Measurements from ENCODE around the gene ANO2. TPM values are rescaled to one million over a fixed set of nuclear protein-coding genes. Genes with fewer than 3 reads are reported as not detected.
"Not testable (repeated sequence)": the region's sequence is repeated elsewhere in the genome, so short reads cannot be mapped to it uniquely, and the experiment has no call there.

Gene ANO2
- polyA plus RNA-seq, 1 donor from 2014 or later = 1.8 TPM

- Histone ChIP-seq H3F3A (ENCODE audit: insufficient read depth, low read length, poor library complexity, severe bottlenecking) (no peaks in the 10 kb centered on the region), H3K27me3 (ENCODE audit: insufficient read depth, low read depth, low read length) (no peaks in the 10 kb centered on the region), H3K36me3 (ENCODE audit: insufficient read depth, low read length) (no peaks in the 10 kb centered on the region), H4K20me1 (ENCODE audit: insufficient read depth) (no peaks in the 10 kb centered on the region), H3K9ac (ENCODE audit: low read length) (no peak overlapping the region), H3K9me2 (ENCODE audit: insufficient read depth, low read length) (no peaks in the 10 kb centered on the region), H3K4me2 (ENCODE audit: low read length) (no peak overlapping the region), H3K4me3 (ENCODE audit: low read length) (no peak overlapping the region), H3K79me2 (replicated peaks; ENCODE audit: insufficient read depth, low read length) (no peaks in the 10 kb centered on the region), H3K9me3 (ENCODE audit: low read length) (peaks cover 6% of the 10 kb centered on the region), H3K27ac (ENCODE audit: low read length) (no peak overlapping the region), H2AFZ (ENCODE audit: low read depth, low read length) (no peak overlapping the region)
- no peak for TF ChIP-seq TAF1 (IDR thresholded peaks at IDR 0.05; ENCODE audit: low read depth)
- no peak for TF ChIP-seq EZH2 (IDR thresholded peaks at IDR 0.05; ENCODE audit: borderline replicate concordance, insufficient read depth, low read length, poor library complexity, severe bottlenecking)
- TF ChIP-seq, protein P1, sequence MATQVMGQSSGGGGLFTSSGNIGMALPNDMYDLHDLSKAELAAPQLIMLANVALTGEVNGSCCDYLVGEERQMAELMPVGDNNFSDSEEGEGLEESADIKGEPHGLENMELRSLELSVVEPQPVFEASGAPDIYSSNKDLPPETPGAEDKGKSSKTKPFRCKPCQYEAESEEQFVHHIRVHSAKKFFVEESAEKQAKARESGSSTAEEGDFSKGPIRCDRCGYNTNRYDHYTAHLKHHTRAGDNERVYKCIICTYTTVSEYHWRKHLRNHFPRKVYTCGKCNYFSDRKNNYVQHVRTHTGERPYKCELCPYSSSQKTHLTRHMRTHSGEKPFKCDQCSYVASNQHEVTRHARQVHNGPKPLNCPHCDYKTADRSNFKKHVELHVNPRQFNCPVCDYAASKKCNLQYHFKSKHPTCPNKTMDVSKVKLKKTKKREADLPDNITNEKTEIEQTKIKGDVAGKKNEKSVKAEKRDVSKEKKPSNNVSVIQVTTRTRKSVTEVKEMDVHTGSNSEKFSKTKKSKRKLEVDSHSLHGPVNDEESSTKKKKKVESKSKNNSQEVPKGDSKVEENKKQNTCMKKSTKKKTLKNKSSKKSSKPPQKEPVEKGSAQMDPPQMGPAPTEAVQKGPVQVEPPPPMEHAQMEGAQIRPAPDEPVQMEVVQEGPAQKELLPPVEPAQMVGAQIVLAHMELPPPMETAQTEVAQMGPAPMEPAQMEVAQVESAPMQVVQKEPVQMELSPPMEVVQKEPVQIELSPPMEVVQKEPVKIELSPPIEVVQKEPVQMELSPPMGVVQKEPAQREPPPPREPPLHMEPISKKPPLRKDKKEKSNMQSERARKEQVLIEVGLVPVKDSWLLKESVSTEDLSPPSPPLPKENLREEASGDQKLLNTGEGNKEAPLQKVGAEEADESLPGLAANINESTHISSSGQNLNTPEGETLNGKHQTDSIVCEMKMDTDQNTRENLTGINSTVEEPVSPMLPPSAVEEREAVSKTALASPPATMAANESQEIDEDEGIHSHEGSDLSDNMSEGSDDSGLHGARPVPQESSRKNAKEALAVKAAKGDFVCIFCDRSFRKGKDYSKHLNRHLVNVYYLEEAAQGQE (IDR thresholded peaks at IDR 0.05; ENCODE audit: borderline replicate concordance) = no peak
- TF ChIP-seq RAD21 (conservative IDR thresholded peaks at IDR 0.05) = no peak
- TF ChIP-seq EP300 (conservative IDR thresholded peaks at IDR 0.05; ENCODE audit: poor library complexity, severe bottlenecking) = no peak
- TF ChIP-seq, protein P2, sequence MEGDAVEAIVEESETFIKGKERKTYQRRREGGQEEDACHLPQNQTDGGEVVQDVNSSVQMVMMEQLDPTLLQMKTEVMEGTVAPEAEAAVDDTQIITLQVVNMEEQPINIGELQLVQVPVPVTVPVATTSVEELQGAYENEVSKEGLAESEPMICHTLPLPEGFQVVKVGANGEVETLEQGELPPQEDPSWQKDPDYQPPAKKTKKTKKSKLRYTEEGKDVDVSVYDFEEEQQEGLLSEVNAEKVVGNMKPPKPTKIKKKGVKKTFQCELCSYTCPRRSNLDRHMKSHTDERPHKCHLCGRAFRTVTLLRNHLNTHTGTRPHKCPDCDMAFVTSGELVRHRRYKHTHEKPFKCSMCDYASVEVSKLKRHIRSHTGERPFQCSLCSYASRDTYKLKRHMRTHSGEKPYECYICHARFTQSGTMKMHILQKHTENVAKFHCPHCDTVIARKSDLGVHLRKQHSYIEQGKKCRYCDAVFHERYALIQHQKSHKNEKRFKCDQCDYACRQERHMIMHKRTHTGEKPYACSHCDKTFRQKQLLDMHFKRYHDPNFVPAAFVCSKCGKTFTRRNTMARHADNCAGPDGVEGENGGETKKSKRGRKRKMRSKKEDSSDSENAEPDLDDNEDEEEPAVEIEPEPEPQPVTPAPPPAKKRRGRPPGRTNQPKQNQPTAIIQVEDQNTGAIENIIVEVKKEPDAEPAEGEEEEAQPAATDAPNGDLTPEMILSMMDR (IDR thresholded peaks at IDR 0.05; ENCODE audit: poor library complexity, severe bottlenecking) = no peak
- no peak for TF ChIP-seq POLR2AphosphoS5 (IDR thresholded peaks at IDR 0.05)
- no peak for TF ChIP-seq MXI1 (conservative IDR thresholded peaks at IDR 0.05; ENCODE audit: poor library complexity, severe bottlenecking)
- TF ChIP-seq SMC3 (conservative IDR thresholded peaks at IDR 0.05; ENCODE audit: poor library complexity) = no peak
Observed at GRCh38 chr12:5537771-5538170, 407.3 kb downstream of the ANO2 start.

DNA sequence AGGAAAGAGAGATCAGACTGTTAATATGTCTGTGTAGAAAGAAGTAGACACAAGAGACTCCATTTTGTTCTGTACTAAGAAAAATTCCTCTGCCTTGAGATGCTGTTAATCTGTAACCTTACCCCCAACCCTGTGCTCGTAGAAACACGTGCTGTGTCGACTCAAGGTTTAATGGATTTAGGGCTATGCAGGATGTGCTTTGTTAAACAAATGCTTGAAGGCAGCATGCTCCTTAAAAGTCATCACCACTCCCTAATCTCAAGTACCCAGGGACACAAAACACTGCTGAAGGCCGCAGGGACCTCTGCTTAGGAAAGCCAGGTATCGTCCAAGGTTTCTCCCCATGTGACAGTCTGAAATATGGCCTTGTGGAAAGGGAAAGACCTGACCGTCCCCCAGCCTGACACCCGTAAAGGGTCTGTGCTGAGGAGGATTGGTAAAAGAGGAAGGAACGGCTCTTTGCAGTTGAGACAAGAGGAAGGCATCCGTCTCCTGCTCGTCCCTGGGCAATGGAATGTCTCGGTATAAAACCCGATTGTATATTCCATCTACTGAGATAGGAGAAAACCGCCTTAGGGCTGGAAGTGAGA lies 407.9 kb downstream of the ANO2 start:
- not testable (repeated sequence) for H3F3A ChIP-seq (ENCODE audit: insufficient read depth, low read length, poor library complexity, severe bottlenecking); H3K9me2 ChIP-seq (ENCODE audit: insufficient read depth, low read length); H3K27ac ChIP-seq (ENCODE audit: low read length); H3K9me3 ChIP-seq (ENCODE audit: low read length); H3K9ac ChIP-seq (ENCODE audit: low read length); H4K20me1 ChIP-seq (ENCODE audit: insufficient read depth); H3K4me2 ChIP-seq (ENCODE audit: low read length); H2AFZ ChIP-seq (ENCODE audit: low read depth, low read length); H3K27me3 ChIP-seq (ENCODE audit: insufficient read depth, low read depth, low read length); H3K4me3 ChIP-seq (ENCODE audit: low read length); H3K36me3 ChIP-seq (ENCODE audit: insufficient read depth, low read length); H3K79me2 ChIP-seq (replicated peaks; ENCODE audit: insufficient read depth, low read length)

GRCh38 chr12:5535541-5535940 lies 409.5 kb downstream of the ANO2 start:
- TF ChIP-seq, protein P2 (IDR thresholded peaks at IDR 0.05; ENCODE audit: poor library complexity, severe bottlenecking) = no peak
- TF ChIP-seq SMC3 (conservative IDR thresholded peaks at IDR 0.05; ENCODE audit: poor library complexity) = no peak
- TF ChIP-seq, protein P1 (IDR thresholded peaks at IDR 0.05; ENCODE audit: borderline replicate concordance) = no peak
- no peak for TF ChIP-seq EZH2 (IDR thresholded peaks at IDR 0.05; ENCODE audit: borderline replicate concordance, insufficient read depth, low read length, poor library complexity, severe bottlenecking)
- no peak for TF ChIP-seq MXI1 (conservative IDR thresholded peaks at IDR 0.05; ENCODE audit: poor library complexity, severe bottlenecking)
- no peak for TF ChIP-seq RAD21 (conservative IDR thresholded peaks at IDR 0.05)
- TF ChIP-seq POLR2AphosphoS5 (IDR thresholded peaks at IDR 0.05) = no peak
- no peak for TF ChIP-seq TAF1 (IDR thresholded peaks at IDR 0.05; ENCODE audit: low read depth)
- no peak for TF ChIP-seq EP300 (conservative IDR thresholded peaks at IDR 0.05; ENCODE audit: poor library complexity, severe bottlenecking)
- H3K36me3 ChIP-seq (ENCODE audit: insufficient read depth, low read length) = no peaks in the 10 kb centered on the region
- no peaks in the 10 kb centered on the region for H3K27me3 ChIP-seq (ENCODE audit: insufficient read depth, low read depth, low read length)
- H3K9me3 ChIP-seq (ENCODE audit: low read length) = no peaks in the 10 kb centered on the region
- no peak overlapping the region for H3K4me3 ChIP-seq (ENCODE audit: low read length)
- H3K79me2 ChIP-seq (replicated peaks; ENCODE audit: insufficient read depth, low read length) = no peaks in the 10 kb centered on the region
- no peak overlapping the region for H3K27ac ChIP-seq (ENCODE audit: low read length)
- no peak overlapping the region for H3K4me2 ChIP-seq (ENCODE audit: low read length)
- no peaks in the 10 kb centered on the region for H4K20me1 ChIP-seq (ENCODE audit: insufficient read depth)
- H3F3A ChIP-seq (ENCODE audit: insufficient read depth, low read length, poor library complexity, severe bottlenecking) = no peaks in the 10 kb centered on the region
- H2AFZ ChIP-seq (ENCODE audit: low read depth, low read length) = no peak overlapping the region
- H3K9me2 ChIP-seq (ENCODE audit: insufficient read depth, low read length) = no peaks in the 10 kb centered on the region
- H3K9ac ChIP-seq (ENCODE audit: low read length) = no peak overlapping the region

Data from neural cell (in vitro differentiated cells).